Renal pelvis (tissue), 4 donors: ENCODE data around the gene SPACA6. TPM values are rescaled to one million over a fixed set of nuclear protein-coding genes. Genes with fewer than 3 reads are reported as not detected.

Experiments
- DNase-seq: peaks from one replicate; pipeline ENCODE4 v3.0.0-alpha.2; 2013
- polyA plus RNA-seq, 3 donors: library from polyadenylated mRNA; unstranded; fragments of 120-200 nt; gene quantifications; one replicate each; pipeline ENCODE4 v1.2.1, GENCODE V29; 2013; ENCODE audit not compliant: insufficient read length in 3 of 3

SPACA6 gene
- polyA plus RNA-seq, 3 donors = 16.4 to 27.6 (median 24.1) TPM

GRCh38 chr19:51702825-51703574, 9.9 kb downstream of the SPACA6 start:
- no peak for DNase-seq

- DNase-seq = peak; percentile 94
Measured at GRCh38 chr19:51703575-51704515, 10.7 kb downstream of the SPACA6 start.

- DNase-seq = no peak
Measured at GRCh38 chr19:51704626-51705025, 11.5 kb downstream of the SPACA6 start.

GRCh38 chr19:51706296-51706695, 13.2 kb downstream of the SPACA6 start:
- no peak for DNase-seq

- DNase-seq = no peak
Measured at GRCh38 chr19:51706885-51707284, 13.8 kb downstream of the SPACA6 start.

GRCh38 chr19:51708811-51709210, 15.7 kb downstream of the SPACA6 start:
- no peak for DNase-seq

GRCh38 chr19:51709575-51709974, 16.4 kb downstream of the SPACA6 start:
- no peak for DNase-seq

GRCh38 chr19:51710163-51710562, 17.0 kb downstream of the SPACA6 start:
- no peak for DNase-seq

GRCh38 chr19:51711702-51712101, 18.6 kb downstream of the SPACA6 start:
- DNase-seq = no peak

- no peak for DNase-seq
Measured at GRCh38 chr19:51712461-51713081, 19.4 kb downstream of the SPACA6 start.

GRCh38 chr19:51713319-51714285, 20.5 kb downstream of the SPACA6 start:
- DNase-seq = no peak

GRCh38 chr19:51714848-51715247, 21.7 kb downstream of the SPACA6 start:
- no peak for DNase-seq

GRCh38 chr19:51715850-51716249, 22.7 kb downstream of the SPACA6 start:
- no peak for DNase-seq

GRCh38 chr19:51716925-51717324, 23.8 kb downstream of the SPACA6 start:
- no peak for DNase-seq

- no peak for DNase-seq
Measured at GRCh38 chr19:51719251-51719988, 26.3 kb downstream of the SPACA6 start.

GRCh38 chr19:51721905-51722304, 28.8 kb downstream of the SPACA6 start:
- no peak for DNase-seq

GRCh38 chr19:51722492-51722891, 29.4 kb downstream of the SPACA6 start:
- DNase-seq = no peak

- no peak for DNase-seq
Measured at GRCh38 chr19:51724543-51724942, 31.4 kb downstream of the SPACA6 start.

- DNase-seq = no peak
Measured at GRCh38 chr19:51726049-51726448, 32.9 kb downstream of the SPACA6 start.

- no peak for DNase-seq
Measured at GRCh38 chr19:51727349-51727880, 34.3 kb downstream of the SPACA6 start.
